Activated naive CD8-positive, alpha-beta T cell (primary cell): ENCODE results near the gene GRAMD4.

Source experiments
- H3K27ac Mint-ChIP-seq: one replicate; pipeline ENCODE4 v1.8.0; 2021; ENCODE audit warnings: mixed read lengths
- H3K27me3 Mint-ChIP-seq: one replicate; pipeline ENCODE4 v1.8.0; 2021; ENCODE audit warnings: mixed read lengths
- H3K36me3 Mint-ChIP-seq: one replicate; pipeline ENCODE4 v1.8.0; 2021; ENCODE audit warnings: mixed read lengths
- H3K4me1 Mint-ChIP-seq: one replicate; pipeline ENCODE4 v1.8.0; 2021; ENCODE audit warnings: low read depth, mixed read lengths
- H3K4me3 Mint-ChIP-seq: one replicate; pipeline ENCODE4 v1.8.0; 2021; ENCODE audit warnings: mild to moderate bottlenecking, mixed read lengths
- H3K9me3 Mint-ChIP-seq: one replicate; pipeline ENCODE4 v1.8.0; 2021; ENCODE audit warnings: low read depth, mixed read lengths

Gene GRAMD4

DNA sequence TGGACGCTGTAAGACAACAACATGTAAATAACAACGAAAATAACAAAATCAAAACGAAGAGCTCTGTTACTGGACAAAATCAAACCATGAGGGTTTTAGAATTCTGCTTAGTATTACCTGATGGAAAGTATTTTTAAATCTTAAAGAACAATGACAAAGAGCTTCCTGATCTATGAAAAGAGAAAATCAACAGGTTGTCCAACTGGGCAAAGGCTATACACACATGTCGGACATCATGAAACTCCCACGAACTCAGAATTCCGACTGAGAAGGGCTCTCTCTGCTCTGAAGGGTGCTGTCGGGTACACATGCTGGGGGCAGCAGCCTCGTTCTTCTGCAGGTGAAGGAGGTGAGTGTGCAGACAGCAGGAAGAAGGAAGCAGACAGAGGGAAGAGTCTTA lies 92.1 kb downstream of the GRAMD4 start:
- Mint-ChIP-seq H3K27me3 (no peaks in the 10 kb centered on the region), H3K36me3 (peaks cover 6% of the 10 kb centered on the region), H3K9me3 (no peaks in the 10 kb centered on the region), H3K4me3 (no peak overlapping the region), H3K4me1 (peaks cover 5% of the 10 kb centered on the region), H3K27ac (no peak overlapping the region)

- H3K27ac Mint-ChIP-seq: peak overlapping the region; percentile 58
Measured at GRCh38 chr22:46714550-46714949, 94.4 kb downstream of the GRAMD4 start.

DNA sequence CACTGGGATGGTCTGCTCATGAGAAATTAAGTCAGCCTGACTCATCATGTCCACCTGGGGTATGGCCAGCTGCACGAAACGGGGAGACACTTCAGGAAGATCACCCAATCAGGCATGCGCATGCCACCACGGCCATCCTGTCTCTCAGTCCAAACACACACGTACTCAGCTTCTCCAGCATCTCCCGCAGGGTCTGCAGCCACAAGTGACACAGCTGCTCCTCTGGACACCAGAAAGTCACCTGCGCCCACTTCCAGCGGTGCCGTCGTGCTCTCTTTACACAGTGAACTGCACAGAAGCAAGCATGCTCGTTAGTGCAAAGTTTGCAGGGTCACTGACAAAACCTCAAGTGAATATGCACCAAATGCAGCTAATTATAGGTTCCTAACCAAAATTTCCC lies 99.7 kb downstream of the GRAMD4 start:
- no peaks in the 10 kb centered on the region for H3K9me3 Mint-ChIP-seq
- peaks cover 10% of the 10 kb centered on the region for H3K4me1 Mint-ChIP-seq
- H3K4me3 Mint-ChIP-seq: no peak overlapping the region
- H3K27ac Mint-ChIP-seq: no peak overlapping the region
- no peaks in the 10 kb centered on the region for H3K27me3 Mint-ChIP-seq
- H3K36me3 Mint-ChIP-seq: peaks cover 7% of the 10 kb centered on the region

More at GRCh38 chr22:46714550-46714949, 94.4 kb downstream of the GRAMD4 start:
- Mint-ChIP-seq H3K9me3 (no peaks in the 10 kb centered on the region), H3K36me3 (peaks cover 8% of the 10 kb centered on the region), H3K4me3 (no peak overlapping the region), H3K27me3 (no peaks in the 10 kb centered on the region), H3K4me1 (peaks cover 5% of the 10 kb centered on the region)

- Mint-ChIP-seq H3K9me3 (no peaks in the 10 kb centered on the region), H3K27me3 (no peaks in the 10 kb centered on the region), H3K36me3 (peaks cover 7% of the 10 kb centered on the region), H3K4me1 (peaks cover 11% of the 10 kb centered on the region), H3K27ac (peak overlapping the region; percentile 72), H3K4me3 (no peak overlapping the region)
Measured at GRCh38 chr22:46721501-46722085, 101.4 kb downstream of the GRAMD4 start.

GRCh38 chr22:46723882-46724281 lies 103.7 kb downstream of the GRAMD4 start:
- Mint-ChIP-seq H3K27ac (peak overlapping the region; percentile 46), H3K27me3 (no peaks in the 10 kb centered on the region), H3K9me3 (no peaks in the 10 kb centered on the region), H3K4me1 (peaks cover 18% of the 10 kb centered on the region), H3K36me3 (peaks cover 3% of the 10 kb centered on the region), H3K4me3 (no peak overlapping the region)

- H3K27me3 Mint-ChIP-seq: no peaks in the 10 kb centered on the region
- H3K4me3 Mint-ChIP-seq: no peak overlapping the region
- peaks cover 2% of the 10 kb centered on the region for H3K36me3 Mint-ChIP-seq
- H3K27ac Mint-ChIP-seq: no peak overlapping the region
- H3K4me1 Mint-ChIP-seq: peaks cover 21% of the 10 kb centered on the region
- H3K9me3 Mint-ChIP-seq: no peaks in the 10 kb centered on the region
Measured at GRCh38 chr22:46725096-46725495, 104.9 kb downstream of the GRAMD4 start.

DNA sequence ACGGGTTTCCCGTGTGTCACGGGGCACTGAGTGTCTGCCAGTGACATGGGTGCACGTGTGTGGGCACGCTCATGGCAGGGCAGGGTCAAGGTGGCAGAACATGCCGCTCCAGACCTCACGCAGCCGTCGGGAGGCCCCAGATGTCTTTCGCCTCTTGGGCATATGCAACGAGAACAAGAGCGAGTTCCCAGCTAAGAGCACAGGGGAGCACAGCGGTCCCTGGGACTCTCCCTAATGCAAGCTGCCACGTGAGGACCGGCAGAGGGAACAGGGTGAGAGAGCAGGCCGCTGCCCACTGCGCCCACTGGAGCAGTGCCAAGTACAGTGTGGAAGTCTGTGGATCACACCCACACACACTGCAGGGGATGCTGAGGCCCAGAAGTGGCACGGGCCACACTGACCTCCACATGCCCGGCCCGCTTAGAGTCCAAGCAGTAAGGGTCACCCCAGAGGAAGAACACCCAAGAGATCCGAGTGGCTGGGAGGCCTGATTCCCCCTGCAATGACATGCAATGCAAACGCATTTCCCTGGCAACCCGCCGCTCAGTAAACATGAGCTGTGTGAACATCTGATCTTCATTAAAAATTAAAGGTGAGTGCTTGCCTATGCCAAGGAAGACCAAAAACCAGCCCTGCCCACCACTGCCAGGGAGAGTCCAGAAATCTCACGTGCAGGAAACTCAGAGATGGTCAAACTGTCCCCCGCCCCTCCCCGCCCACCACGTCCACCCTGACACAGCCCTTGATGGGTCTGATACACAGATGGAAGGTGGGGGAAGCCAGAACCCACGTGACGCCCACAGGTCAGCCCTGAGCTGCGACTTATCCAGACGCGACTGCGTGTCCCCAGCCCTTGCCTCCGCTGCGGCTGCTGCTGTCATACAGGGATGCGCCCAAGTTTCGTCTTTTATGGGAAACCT lies 106.1 kb downstream of the GRAMD4 start:
- no peaks in the 10 kb centered on the region for H3K9me3 Mint-ChIP-seq
- no peaks in the 10 kb centered on the region for H3K27me3 Mint-ChIP-seq
- H3K4me3 Mint-ChIP-seq: no peak overlapping the region
- H3K27ac Mint-ChIP-seq: peak overlapping the region; percentile 70
- H3K36me3 Mint-ChIP-seq: peaks cover 2% of the 10 kb centered on the region
- H3K4me1 Mint-ChIP-seq: peaks cover 30% of the 10 kb centered on the region

DNA sequence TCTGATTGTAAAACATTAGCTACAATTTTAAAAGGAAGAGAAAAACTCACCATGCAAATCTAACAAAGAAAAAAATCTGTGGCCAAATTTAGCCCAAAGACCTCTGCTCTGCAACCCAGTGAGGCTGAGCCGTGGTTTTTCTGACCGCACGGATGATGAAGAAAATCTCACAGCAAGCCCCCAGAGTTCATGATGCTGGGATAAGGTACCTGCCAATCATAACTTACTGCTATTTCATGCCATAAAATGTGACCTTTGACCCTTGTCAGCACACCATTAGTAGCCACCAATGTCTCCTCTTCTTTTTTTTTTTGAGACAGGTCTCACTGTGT lies 106.8 kb downstream of the GRAMD4 start:
- Mint-ChIP-seq H3K4me3 (no peak overlapping the region), H3K9me3 (no peaks in the 10 kb centered on the region), H3K36me3 (peaks cover 2% of the 10 kb centered on the region), H3K27ac (peak overlapping the region; percentile 70), H3K27me3 (no peaks in the 10 kb centered on the region), H3K4me1 (peaks cover 34% of the 10 kb centered on the region)

DNA sequence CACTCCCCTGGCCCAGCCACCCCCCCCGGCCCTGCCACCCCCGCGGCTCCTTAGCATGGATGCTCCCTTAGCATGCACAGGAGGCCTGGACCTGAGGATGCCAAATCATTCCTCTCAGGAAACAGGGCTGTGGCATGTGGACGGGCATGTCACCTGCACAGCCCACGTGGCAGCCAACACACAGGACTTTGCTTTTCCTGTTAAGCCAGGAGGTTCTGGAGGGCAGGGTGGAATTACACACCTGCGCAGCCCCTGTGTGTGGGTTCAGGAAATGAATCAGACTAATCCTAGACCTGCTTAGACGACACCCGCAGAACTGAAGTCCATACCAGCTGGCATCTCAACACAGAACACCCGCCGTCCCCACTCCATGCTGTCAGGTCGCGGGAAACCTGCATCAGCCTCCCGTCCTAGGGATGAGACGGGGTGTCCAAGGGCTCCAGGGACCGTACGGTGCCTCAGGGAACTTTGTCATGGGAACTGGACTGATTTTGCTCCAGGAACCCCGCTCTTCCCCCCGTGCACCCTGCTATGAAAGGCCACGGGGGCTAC lies 107.7 kb downstream of the GRAMD4 start:
- Mint-ChIP-seq H3K4me3 (no peak overlapping the region), H3K27ac (peak overlapping the region; percentile 41), H3K27me3 (no peaks in the 10 kb centered on the region), H3K4me1 (peaks cover 40% of the 10 kb centered on the region), H3K36me3 (peaks cover 2% of the 10 kb centered on the region), H3K9me3 (no peaks in the 10 kb centered on the region)

- no peaks in the 10 kb centered on the region for H3K9me3 Mint-ChIP-seq
- peaks cover 2% of the 10 kb centered on the region for H3K36me3 Mint-ChIP-seq
- H3K4me3 Mint-ChIP-seq: no peak overlapping the region
- H3K4me1 Mint-ChIP-seq: peaks cover 40% of the 10 kb centered on the region
- no peaks in the 10 kb centered on the region for H3K27me3 Mint-ChIP-seq
- peak overlapping the region; percentile 22 for H3K27ac Mint-ChIP-seq
Measured at GRCh38 chr22:46728470-46728869, 108.3 kb downstream of the GRAMD4 start.
